HCT116 (cell line): ENCODE results near the gene MAP3K5.

Experiments
- CTCF ChIP-seq, 3 experiments: fragments of 200-600 bp in 1 of 3; sonication (generic) in 1 of 3; IDR thresholded peaks in 2 of 3; conservative IDR thresholded peaks in 1 of 3; 2 replicates each; pipeline ENCODE4 v1.5.1; 2012 to 2017; ENCODE audit warnings: low read depth in 2 of 3, low read length in 2 of 3, antibody characterized with exemption in 1 of 3, borderline replicate concordance in 1 of 3, control low read depth in 1 of 3, mild to moderate bottlenecking in 1 of 3, mixed read lengths in 1 of 3, mixed run types in 1 of 3, moderate library complexity in 1 of 3; ENCODE audit not compliant: insufficient read depth in 1 of 3
- EGR1 ChIP-seq: IDR thresholded peaks from 2 replicates; pipeline ENCODE4 v1.6.1; 2012; ENCODE audit warnings: low read depth
- EZH2 ChIP-seq: fragments of 200-600 bp; sonication (generic); IDR thresholded peaks from 2 replicates; pipeline ENCODE4 v1.6.1; 2017; ENCODE audit warnings: antibody characterized with exemption, mixed run types
- EZH2phosphoT487 ChIP-seq: fragments of 200-600 bp; IDR thresholded peaks from 2 replicates; pipeline ENCODE4 v1.6.1; 2018; ENCODE audit warnings: antibody characterized with exemption, borderline replicate concordance
- POLR2A ChIP-seq: IDR thresholded peaks from 2 replicates; pipeline ENCODE4 v1.7.0; 2011; ENCODE audit warnings: borderline replicate concordance; ENCODE audit not compliant: insufficient read depth, insufficient read length; ENCODE audit errors: extremely low read depth
- RAD21 ChIP-seq: IDR thresholded peaks from 2 replicates; pipeline ENCODE4 v1.6.1; 2012; ENCODE audit warnings: low read depth, mild to moderate bottlenecking
- REST ChIP-seq: IDR thresholded peaks from 2 replicates; pipeline ENCODE4 v1.6.1; 2012; ENCODE audit warnings: low read depth
- SP1 ChIP-seq: IDR thresholded peaks from 2 replicates; pipeline ENCODE4 v1.6.1; 2012; ENCODE audit warnings: low read depth
- SRF ChIP-seq: IDR thresholded peaks from 2 replicates; pipeline ENCODE4 v1.6.1; 2012; ENCODE audit warnings: low read depth
- TCF7L2 ChIP-seq: IDR thresholded peaks from 2 replicates; pipeline ENCODE4 v1.7.0; 2011; ENCODE audit warnings: borderline replicate concordance, inconsistent platforms; ENCODE audit not compliant: insufficient read depth, insufficient read length; ENCODE audit errors: extremely low read depth
- YY1 ChIP-seq: IDR thresholded peaks from 2 replicates; pipeline ENCODE4 v1.6.1; 2011; ENCODE audit warnings: low read length, low read depth, moderate library complexity, mild to moderate bottlenecking; ENCODE audit not compliant: insufficient replicate concordance; ENCODE audit errors: extremely low read depth
- ZNF274 ChIP-seq: fragments of 200-500 bp; sonication (Bioruptor generic); IDR thresholded peaks from 2 replicates; pipeline ENCODE4 v1.6.1; 2014; ENCODE audit warnings: mild to moderate bottlenecking, low read depth, low read length, inconsistent platforms

- TF ChIP-seq RAD21, result no peak
- no peak for TF ChIP-seq CTCF (IDR thresholded peaks at IDR 0.05 in 2 of 3, conservative IDR thresholded peaks at IDR 0.05 in 1 of 3; ENCODE audit: borderline replicate concordance in 1 of 3, insufficient read depth in 1 of 3, low read depth in 2 of 3, low read length in 2 of 3)
- TF ChIP-seq SRF, result no peak
- TF ChIP-seq TCF7L2, result no peak
- TF ChIP-seq POLR2A, result no peak
- no peak for TF ChIP-seq SP1
- no peak for TF ChIP-seq REST
- no peak for TF ChIP-seq EZH2phosphoT487
- no peak for TF ChIP-seq ZNF274
- no peak for TF ChIP-seq EZH2
- no peak for TF ChIP-seq EGR1
- TF ChIP-seq YY1, result no peak
Observed at GRCh38 chr6:136721467-136721866, 70.8 kb downstream of the MAP3K5 start.
